ENCODE measurements around the gene NPAS1.
A peak's percentile ranks its signal among the peaks of the same experiment; 100 is the strongest.

NPAS1 gene

GRCh38 chr19:47021536-47022139, 2.0 kb downstream of the NPAS1 start:
- DNase-seq, result no peak

GRCh38 chr19:47022140-47022536, 2.5 kb downstream of the NPAS1 start:
- no peak for DNase-seq

DNA sequence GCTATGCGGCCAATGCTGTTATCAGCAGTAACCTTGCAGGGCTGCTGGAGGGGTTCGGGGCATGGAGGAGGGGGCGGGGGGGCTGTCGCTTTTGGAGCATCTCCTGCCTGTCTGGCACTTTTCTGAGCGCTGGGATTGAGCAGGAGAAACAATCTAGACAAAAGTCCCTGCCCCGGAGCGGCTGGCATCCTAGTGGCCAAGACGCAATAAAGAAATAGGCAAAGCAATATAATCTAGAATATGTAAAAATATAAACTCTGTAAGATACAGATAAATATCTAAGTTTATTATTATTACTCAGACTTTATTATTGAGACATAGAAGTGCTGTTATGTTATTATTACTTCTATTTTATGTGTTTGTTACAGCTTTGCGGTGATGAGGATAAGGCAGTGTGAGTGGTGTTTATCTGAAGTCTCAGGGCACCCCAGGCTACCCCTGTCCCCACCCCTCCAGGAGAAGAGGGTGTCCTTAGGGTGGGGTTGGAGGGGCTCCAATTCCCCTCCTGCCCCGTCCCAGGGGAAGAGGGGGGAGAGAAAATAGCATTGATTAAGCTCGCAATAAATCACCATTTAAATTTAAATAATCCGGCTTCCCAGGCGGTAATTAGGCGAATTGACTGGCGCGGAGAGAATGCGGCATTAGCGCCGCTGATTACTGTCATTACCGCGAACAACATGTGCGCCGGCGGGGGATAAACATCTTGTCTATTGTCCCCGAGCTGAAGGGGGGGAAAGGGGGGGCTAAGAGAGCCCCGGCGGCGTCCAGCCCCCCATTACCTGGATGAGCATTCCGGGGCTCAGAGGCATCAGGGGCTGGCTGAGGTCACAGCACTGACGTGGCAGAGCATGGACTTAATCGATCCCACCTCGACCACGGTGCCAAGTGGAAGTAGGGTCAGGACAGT, 3.2 kb downstream of the NPAS1 start:
- peak; percentile 7 for DNase-seq

GRCh38 chr19:47023448-47023794, 3.8 kb downstream of the NPAS1 start:
- peak; percentile 18 for DNase-seq

DNA sequence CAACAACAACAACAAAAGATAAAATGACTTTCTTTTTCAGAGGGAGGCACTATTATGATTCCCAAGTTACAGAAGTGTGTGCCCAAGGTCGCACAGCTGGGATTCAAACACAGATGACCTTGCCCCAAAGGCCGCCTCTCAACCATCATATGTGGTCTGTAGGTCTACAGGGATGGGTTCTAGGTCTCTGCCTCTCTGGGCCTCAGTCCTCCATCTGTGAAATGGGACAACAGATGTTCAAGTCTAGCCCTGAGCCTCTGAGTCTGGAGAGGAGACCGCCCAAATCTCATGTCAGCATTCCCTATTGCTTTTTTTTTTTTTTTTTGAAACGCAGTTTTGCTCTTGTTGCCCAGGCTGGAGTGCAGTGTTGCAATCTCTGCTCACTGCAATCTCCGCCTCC, 4.9 kb downstream of the NPAS1 start:
- DNase-seq, result no peak

DNA sequence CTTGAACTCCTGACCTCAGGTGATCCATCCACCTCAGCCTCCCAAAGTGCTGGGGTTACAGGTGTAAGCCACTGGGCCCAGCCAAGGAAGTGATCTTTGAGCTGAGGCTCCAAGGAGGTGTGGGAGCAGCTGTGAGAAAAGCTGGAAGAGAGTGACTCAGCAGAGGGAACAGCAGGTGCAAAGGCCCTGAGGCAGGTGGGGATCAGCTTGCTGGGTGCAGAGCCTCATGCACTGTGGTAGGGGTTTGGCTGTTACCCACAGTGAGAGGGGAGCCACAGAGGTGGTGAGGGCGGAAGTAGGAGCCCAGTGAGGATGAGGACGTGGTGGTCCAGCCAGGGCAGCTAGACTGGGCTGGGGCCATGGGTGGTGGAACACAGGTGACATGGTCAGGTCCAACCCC, 6.5 kb downstream of the NPAS1 start:
- no peak for DNase-seq

GRCh38 chr19:47026889-47027288, 7.3 kb downstream of the NPAS1 start:
- DNase-seq, result no peak

GRCh38 chr19:47027586-47028088, 8.0 kb downstream of the NPAS1 start:
- no peak for DNase-seq

DNA sequence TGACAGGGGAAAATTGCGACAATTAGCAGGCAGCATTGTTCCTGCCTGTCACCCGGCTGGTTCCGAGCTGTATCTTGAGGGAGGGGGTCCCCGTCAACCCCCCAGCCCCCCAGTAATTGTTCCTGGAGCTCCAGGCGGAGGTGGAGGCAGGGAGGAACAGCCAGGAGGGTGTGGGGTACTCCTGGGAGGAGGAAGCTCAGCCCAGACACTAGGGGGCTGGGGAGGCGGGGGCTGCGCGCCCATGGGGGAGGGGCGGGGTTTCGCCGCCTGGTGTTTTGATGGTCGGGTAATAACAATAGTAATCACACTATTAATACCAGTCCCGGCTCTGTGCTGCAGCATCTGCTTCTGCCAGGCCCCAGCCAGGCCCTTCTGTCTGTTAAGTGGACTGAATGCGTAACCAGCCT, 8.6 kb downstream of the NPAS1 start:
- peak; percentile 37 for DNase-seq

DNA sequence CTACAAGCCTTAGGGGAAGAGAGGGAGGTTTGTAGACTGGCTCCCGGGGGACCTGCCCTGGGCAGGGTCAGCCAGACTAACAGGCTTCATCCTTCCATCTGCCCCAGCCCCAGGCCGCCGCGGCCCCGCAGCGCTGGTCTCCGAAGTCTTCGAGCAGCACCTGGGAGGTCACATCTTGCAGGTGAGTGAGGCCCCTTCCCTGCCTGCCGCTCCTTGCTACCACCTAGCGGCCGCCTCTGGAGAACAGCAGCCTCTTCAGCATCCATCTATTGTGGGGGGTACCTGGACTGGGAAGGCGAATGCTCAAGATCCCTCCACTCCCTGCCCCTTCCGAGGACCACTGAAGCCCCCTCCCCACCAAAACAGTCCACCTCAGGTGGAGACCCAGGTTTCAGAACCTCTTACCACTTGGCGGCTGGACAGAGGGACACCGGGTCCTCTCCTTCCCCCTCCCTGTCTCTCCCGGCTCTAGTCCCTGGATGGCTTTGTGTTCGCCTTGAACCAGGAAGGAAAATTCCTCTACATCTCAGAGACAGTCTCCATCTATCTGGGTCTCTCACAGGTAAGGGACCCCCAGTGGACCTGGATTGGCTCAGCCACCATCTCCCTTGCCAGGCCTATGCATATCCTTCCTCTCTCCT, 12.7 kb downstream of the NPAS1 start:
- DNase-seq, result peak; percentile 5

GRCh38 chr19:47035127-47036096, 15.8 kb downstream of the NPAS1 start:
- DNase-seq, result peak; percentile 86

DNA sequence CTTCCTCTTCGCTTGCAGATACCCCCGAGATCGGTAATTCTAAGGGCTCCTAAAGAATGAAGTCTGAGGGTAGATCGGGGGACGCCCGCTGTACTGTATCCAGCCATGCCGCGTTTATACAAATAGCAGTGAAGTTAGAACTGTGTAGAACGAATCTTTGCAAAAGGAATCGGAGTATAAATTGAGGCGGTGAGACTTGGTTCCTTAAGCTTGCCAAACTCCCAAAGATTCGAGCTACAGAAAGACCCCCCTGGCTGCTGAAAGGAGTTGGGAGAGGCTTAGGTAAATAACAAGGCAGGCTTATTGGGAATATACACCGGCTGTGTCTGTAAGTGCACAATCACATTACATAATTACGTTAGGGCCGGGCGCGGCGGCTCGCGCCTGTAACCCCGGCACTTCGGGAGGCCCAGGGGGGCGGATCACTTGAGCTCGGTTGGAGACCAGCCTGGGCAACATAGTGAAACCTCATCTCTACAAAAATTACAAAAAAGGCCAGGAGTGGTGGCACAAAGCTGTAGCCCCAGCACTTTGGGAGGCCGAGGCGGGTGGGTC, 16.5 kb downstream of the NPAS1 start:
- DNase-seq, result peak; percentile 67

DNA sequence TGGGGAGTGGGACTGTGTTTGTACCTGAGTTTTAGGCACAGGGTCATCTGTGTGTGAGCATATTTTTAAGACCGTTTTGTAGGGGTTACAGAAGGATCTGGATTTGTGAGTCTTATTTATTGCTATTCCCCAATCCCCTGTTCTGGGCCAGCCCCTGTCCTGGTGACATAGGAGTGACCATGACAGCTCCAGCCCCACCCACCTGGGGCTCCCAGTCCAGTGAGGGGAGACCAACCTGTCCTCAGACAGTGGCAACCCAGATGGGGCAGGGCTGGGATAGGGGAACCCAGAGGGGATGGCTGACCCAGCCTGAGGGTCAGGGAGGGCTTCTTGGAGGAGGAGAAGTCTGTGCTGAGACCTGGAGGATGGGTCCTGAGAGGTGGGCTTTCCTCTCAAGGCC, 18.1 kb downstream of the NPAS1 start:
- DNase-seq, result no peak

- no peak for DNase-seq
Observed at GRCh38 chr19:47039239-47039874, 19.7 kb downstream of the NPAS1 start.

DNA sequence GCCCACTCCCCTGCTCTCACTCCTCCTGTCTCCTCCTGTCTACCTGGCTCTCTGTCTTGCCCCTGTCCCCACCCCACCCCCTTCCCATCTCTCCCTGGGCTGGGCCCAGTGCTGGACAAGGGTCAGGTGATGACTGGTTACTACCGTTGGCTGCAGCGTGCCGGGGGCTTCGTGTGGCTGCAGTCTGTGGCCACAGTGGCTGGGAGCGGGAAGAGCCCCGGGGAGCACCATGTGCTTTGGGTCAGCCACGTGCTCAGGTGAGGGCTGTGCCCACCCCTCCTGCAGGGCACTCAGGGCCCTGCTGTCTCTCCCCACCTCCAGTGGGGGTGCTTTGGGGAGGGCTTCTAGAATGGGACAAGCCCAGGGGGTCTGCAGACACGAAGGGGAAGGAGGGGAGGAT, 21.2 kb downstream of the NPAS1 start:
- DNase-seq, result no peak

DNA sequence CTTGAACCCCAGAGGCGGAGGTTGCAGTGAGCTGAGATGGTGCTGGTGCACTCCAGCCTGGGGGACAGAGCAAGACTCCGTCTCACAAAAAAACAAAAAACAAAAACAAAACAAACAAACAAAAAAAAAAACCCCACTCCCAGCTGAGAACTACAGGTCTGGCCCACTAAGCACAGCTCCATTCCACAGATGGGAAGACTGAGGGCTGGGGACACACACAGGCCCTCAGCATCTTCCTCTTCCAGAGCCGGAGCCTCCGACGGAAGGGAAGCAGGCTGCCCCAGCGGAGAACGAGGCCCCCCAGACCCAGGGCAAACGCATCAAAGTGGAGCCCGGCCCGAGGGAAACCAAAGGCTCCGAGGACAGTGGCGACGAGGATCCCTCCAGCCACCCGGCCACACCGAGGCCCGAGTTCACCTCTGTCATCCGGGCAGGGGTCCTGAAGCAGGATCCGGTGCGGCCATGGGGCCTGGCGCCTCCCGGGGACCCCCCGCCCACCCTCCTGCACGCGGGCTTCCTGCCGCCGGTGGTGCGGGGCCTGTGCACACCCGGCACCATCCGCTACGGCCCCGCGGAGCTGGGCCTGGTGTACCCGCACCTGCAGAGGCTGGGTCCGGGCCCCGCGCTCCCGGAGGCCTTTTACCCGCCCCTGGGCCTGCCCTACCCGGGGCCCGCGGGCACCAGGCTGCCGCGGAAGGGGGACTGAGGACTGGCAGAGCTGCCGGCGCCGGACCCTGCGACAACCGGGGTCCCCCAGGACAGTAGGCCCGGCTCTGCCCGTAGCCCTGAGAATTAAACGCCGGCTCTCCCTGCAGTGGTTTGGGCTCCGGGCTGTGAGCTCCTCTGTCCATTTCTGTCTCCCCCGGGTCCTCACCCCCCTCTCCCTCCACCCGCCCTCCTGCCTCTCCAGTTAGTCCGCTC, 25.6 kb downstream of the NPAS1 start:
- DNase-seq, result no peak

DNA sequence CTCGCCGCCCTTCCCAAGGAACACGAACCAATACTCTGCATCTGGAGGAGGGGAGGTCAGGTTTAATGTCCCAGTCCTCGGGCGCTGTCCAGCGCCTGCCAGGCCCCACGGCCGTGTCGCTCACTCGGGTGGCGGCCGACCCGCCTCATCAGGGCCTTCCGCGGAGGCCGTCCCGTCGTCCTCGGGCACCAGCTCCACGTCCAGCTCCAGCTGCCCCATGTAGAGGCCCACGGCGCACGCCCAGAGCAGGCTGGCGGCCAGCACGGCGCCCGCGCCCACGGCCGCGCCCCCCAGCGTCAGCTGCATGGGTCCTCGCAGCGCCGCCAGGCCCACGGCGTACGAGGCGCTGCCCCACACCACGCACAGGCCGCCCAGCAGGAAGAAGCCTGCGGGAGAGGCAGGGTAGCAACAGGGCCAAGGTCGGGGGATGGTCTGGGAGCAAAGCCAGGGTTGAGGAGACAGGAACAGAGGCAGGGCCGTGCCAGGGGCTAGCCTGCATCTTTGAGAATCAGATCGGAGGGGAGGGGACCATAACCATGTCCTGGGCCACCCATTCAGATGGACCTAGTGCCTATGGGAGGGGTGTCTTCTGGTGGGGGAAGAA, 26.3 kb downstream of the NPAS1 start:
- DNase-seq, result no peak

DNA sequence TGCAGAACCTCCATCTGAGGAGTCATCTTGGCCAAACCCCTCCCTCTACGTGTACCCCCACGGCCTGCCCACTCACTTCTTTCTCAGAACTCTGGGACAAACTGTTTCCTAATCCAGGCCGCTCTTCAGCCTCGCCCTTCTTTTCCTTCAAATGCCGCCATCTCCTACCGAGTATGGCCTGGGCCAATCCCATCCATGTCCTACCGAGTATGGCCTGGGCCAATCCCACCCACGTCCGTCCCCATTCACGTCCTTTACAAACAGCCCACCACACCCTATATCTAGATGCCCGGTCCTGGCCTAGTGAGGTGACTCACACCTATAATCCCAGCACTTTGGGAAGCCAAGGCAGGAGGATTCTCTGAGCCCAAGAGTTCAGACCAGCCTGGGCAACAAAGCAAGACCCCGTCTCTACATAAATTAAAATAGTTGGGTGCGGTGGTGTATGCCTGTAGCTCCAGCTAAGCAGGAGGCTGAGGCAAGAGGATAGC, 27.7 kb downstream of the NPAS1 start:
- DNase-seq, result no peak

- DNase-seq, result peak; percentile 91
Observed at GRCh38 chr19:47047763-47048405, 28.2 kb downstream of the NPAS1 start.

DNA sequence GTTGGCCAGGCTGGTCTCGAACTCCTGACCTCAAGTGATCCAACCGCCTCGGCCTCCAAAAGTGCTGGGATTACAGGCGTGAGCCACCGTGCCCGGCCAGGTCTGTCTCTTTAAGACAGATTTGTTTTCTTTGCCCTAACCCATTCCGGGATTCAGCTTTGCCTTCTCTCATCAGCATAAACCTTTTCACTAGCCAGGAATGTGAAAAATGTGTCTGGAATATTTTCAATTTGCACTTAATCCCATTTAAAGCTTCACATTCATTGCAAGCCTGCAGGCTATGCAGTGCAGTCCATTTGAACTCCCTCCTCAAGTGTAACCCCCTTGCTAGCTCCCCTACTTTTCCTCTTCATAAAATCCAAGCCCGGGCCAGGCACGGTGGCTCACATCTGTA, 29.7 kb downstream of the NPAS1 start:
- DNase-seq, result no peak
